Measurements from ENCODE around the gene METTL9.
"Not testable (repeated sequence)": the region's sequence is repeated elsewhere in the genome, so short reads cannot be mapped to it uniquely, and the experiment has no call there.

METTL9 gene

DNA sequence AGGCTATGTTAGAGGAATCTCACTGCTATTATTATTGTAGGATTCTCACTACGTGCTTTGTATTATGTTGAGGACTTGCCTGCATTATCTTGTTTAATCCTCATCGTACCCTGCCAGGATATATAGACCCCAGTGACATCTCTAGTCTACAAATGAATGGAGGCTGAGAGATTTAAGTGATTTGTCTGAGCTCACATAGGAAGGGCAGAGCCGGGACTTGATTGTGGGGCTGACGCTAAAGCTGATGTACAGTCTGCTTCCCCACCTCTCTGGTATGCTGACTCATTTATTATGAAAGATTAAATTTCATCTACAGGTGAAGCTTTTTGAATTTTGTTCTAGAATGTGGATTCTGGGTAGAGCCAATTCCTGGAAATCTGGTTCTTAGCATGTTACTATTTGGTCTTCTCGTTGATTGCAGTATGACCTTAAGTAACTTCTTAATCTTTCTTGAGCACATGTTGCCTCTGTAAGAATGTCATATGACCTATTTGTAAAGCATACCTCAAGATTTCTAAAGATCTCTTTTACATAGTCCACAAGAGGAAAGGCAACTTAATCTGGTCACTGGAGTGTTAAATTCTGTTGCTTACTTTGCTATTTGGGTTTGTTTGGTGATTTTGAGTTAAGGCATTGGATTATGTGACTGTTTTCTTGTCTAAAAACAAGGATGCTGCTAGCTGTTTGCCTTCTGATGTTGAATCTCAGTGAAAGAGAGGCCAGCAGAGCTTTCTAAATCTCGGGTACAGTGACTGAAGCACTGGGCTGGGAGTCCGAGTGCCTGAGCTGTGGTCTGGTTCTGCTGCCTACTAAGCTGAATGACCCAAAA is 12.4 kb downstream of the METTL9 start:
- no peak overlapping the region for H3K4me3 Mint-ChIP-seq
- no peak for ATAC-seq
- no peaks in the 10 kb centered on the region for H3K9me3 Mint-ChIP-seq
- no peak overlapping the region for H3K27ac Mint-ChIP-seq
- peaks cover 54% of the 10 kb centered on the region for H3K4me1 Mint-ChIP-seq
- H3K27me3 Mint-ChIP-seq, result no peaks in the 10 kb centered on the region
- H3K36me3 Mint-ChIP-seq, result peaks cover 10% of the 10 kb centered on the region

DNA sequence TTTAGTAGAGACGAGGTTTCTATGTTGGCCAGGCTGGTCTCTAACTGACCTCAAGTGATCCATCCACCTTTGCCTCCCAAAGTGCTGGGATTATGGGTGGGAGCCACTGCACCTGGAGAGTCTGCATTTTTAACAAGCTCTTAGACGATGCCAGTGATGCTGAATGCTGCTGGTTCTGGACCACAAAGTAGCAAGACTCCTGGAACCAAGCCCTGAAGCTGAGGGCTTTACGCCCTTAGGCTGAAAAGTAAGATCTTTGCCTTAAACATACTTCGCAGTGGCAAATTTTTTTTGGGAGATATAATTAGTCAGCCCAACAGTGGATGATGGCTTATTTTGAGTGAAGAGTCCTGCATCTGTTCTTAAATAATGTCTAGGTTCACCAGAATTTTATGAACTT is 14.0 kb downstream of the METTL9 start:
- Mint-ChIP-seq H3K27ac (no peak overlapping the region), H3K9me3 (no peaks in the 10 kb centered on the region), H3K4me3 (no peak overlapping the region), H3K36me3 (peaks cover 21% of the 10 kb centered on the region), H3K4me1 (peaks cover 56% of the 10 kb centered on the region), H3K27me3 (no peaks in the 10 kb centered on the region)
- ATAC-seq, result no peak

DNA sequence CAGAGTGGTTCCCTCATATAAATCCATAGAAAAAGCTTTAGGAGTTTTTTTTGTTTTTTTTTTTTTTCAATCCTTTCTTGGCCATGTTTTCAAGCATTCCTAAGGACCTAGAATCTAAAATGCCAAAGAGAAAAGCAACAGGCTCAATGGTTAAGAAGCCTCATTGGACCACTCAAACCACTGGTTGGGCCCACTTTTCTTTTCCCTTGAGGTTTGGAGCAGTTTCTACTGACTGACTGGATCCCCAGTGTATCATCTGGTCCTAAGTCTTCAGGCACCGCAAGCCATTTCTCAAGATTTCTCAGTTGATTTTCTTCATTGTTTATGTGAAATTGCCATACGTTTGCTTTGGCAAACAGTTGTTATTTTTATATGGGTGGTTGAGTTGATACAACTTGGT is 14.4 kb downstream of the METTL9 start:
- no peak for ATAC-seq
- peaks cover 52% of the 10 kb centered on the region for H3K4me1 Mint-ChIP-seq
- no peaks in the 10 kb centered on the region for H3K9me3 Mint-ChIP-seq
- H3K27me3 Mint-ChIP-seq, result no peaks in the 10 kb centered on the region
- H3K4me3 Mint-ChIP-seq, result no peak overlapping the region
- H3K36me3 Mint-ChIP-seq, result peaks cover 25% of the 10 kb centered on the region
- no peak overlapping the region for H3K27ac Mint-ChIP-seq

DNA sequence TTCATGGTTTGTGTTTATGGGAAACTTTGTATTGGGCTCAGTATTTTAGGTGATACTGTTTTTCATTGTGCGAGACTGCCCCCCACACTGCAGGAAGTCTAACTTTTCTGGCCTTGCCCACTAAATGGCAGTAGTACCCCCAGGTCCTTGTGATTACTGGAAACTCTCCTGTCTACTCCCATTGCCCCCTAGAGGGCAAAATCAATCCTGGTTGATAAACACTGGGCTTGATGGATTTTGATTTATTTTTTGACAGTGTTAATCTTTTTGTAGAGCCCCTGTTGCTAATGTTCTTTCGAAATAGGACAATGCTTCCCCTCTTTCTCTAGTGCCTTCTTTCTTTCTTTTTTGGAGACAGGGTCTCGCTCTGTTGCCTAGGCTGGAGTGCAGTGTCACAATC is 15.5 kb downstream of the METTL9 start:
- H3K27me3 Mint-ChIP-seq, result no peaks in the 10 kb centered on the region
- no peaks in the 10 kb centered on the region for H3K9me3 Mint-ChIP-seq
- no peak for ATAC-seq
- H3K4me1 Mint-ChIP-seq, result peaks cover 41% of the 10 kb centered on the region
- no peak overlapping the region for H3K27ac Mint-ChIP-seq
- H3K36me3 Mint-ChIP-seq, result peaks cover 31% of the 10 kb centered on the region
- no peak overlapping the region for H3K4me3 Mint-ChIP-seq

DNA sequence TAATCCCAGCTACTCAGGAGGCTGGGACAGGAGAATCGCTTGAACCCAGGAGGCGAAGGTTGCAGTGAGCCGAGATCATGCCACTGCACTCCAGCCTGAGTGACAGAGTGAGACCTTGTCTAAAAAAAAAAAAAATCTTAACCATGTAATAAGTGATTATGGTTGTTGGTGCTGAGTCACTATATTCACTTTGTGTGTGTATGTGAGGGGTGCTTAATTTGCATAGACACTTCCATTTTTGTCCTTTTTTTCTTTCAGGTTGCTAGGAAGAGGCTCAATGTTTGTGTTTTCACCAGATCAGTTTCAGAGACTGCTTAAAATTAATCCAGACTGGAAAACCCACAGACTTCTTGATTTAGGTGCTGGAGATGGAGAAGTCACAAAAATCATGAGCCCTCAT is 18.2 kb downstream of the METTL9 start:
- Mint-ChIP-seq H3K36me3 (peaks cover 34% of the 10 kb centered on the region), H3K4me1 (peaks cover 22% of the 10 kb centered on the region), H3K27ac (no peak overlapping the region), H3K27me3 (no peaks in the 10 kb centered on the region), H3K4me3 (no peak overlapping the region), H3K9me3 (no peaks in the 10 kb centered on the region)
- ATAC-seq, result no peak

DNA sequence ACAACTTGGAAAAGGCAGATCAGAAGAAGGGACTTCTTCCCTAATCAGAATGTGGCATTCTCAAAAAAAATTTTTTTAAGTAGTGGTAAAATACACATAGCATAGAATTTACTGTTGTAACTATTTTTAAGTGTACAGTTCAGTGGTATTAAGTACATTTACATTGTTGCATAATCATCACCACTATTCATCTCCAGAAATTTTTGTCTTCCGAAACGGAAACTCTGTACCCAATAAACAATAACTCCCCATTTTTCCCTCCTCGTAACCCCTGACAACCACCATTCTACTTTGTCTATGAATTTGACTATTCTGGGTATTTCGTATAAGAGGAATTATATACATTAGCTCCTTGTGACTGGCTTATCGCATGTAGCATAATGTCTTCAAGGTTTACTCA is 18.9 kb downstream of the METTL9 start:
- Mint-ChIP-seq H3K27me3 (no peaks in the 10 kb centered on the region), H3K36me3 (peaks cover 35% of the 10 kb centered on the region), H3K4me3 (no peak overlapping the region), H3K9me3 (no peaks in the 10 kb centered on the region), H3K4me1 (peaks cover 21% of the 10 kb centered on the region), H3K27ac (no peak overlapping the region)
- no peak for ATAC-seq

DNA sequence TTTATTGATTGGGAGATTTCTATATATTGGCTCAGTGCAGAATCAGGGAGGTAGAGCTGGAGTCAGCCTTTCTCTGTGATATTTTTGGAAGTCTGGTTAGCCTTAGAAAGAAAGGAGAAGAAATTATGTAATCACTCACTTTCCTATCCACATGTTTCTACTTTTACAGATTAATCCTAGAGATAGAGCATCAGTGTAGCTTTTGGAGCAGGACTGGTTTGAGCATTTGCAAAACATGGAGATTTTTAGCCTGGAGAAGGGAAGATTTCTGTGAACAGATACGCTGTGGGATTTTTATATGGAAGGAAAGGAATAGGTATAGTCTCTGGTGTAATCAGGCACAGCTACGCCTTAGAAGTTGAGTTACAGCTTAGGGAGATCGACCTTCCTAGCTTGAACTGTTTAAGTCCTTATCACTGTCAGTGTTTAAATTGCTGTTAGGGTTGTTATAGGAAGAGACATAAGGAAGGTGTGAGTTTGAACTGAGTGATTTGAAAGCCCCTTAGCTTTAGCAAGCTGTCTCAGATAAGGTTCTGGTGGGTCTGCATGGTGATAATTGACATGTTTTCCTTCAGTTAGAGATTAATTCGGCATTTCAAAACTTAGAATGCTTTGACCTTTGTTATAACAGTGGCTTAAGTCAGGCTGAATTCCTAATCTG is 20.5 kb downstream of the METTL9 start:
- Mint-ChIP-seq H3K27ac (no peak overlapping the region), H3K9me3 (no peaks in the 10 kb centered on the region), H3K36me3 (peaks cover 44% of the 10 kb centered on the region), H3K4me1 (peaks cover 20% of the 10 kb centered on the region), H3K4me3 (no peak overlapping the region), H3K27me3 (no peaks in the 10 kb centered on the region)
- ATAC-seq, result no peak

DNA sequence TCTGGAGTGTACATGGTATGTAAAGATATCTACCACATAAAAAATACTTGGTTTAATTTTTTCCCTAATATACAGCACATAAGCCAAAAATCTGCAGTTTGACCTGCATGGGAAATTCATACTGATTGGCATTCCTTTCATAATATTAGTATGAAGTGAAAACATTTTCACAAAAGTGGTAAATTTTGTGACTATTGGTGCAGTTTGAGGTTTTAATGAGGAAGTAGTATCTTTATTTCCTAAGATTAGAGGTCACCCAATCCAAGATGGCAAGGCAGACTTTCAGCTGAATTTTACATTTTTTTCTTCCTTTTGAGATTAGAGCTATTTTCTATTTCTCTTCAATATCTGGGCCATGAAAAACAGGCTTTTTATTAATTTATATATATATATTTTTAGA is 21.2 kb downstream of the METTL9 start:
- Mint-ChIP-seq H3K36me3 (peaks cover 50% of the 10 kb centered on the region), H3K4me3 (no peak overlapping the region), H3K4me1 (peaks cover 14% of the 10 kb centered on the region), H3K9me3 (no peaks in the 10 kb centered on the region), H3K27me3 (no peaks in the 10 kb centered on the region), H3K27ac (no peak overlapping the region)
- ATAC-seq, result no peak

DNA sequence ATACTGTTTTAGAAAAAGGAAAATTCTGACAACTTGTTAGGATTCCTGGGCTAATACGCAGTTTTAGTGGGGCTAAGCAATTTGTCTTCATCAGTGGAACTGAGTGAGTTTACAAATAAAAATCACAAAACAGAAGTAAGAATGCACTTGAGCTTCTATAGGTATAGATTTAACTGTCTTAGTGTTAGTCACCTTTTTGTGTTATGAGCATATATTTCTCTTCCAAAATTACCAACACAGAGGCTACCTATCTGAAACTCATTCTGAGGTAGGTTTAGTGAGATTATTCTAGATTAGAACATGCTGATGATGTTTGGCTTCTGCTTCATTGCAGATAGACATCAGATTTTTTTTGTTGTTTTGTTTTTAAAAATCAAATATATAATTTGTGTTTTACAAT is 23.2 kb downstream of the METTL9 start:
- Mint-ChIP-seq H3K36me3 (peaks cover 58% of the 10 kb centered on the region), H3K9me3 (no peaks in the 10 kb centered on the region), H3K4me1 (peaks cover 9% of the 10 kb centered on the region), H3K27ac (no peak overlapping the region), H3K4me3 (no peak overlapping the region), H3K27me3 (no peaks in the 10 kb centered on the region)
- ATAC-seq, result no peak

DNA sequence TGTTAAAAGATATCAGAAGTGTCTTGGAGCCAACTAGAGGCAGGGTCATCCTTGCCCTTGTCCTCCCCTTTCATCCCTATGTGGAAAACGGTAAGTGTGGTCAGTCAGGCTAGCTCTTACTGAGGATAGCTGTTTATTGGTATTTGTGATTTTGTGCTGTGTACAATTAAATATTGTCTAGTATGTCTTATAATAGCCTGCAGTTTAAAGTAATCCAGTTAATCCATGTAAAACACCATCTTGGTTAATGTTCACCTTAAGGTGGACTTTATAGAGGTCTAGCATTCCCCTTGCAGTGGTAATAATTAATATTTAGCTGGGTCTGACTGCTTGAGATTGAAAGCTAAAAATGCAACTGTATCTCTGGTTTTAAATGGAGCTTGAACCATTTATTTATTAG is 25.6 kb downstream of the METTL9 start:
- Mint-ChIP-seq H3K4me1 (peaks cover 9% of the 10 kb centered on the region), H3K36me3 (peaks cover 59% of the 10 kb centered on the region)

DNA sequence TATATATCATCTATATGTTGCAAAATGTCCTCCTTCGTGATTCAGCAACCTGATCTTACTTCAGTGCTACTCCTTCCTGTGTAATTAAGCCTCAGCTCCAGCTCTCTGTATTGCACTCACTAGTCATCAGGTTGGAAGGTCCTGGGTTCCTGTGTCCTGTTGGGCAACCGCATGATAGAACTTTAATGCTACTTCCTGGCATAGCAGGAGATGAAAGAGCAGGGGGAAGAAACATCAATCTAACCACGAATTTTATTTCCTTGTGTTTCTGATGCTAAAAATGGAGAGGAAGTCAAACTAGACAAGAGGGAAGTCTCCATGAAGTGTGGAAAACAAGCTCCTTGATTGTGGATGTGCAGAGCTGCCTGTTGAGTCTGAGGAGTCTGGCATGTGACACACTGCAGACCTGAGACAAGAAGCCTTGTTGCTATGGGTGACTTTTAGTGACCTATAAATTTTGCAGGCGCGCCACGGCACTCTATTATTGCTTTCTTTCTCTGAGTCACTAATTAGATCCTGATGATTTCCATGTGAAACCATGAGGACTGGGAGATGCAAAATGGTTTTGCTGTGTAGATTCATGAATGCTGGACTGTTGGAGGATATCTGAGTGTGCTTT is 27.4 kb downstream of the METTL9 start:
- Mint-ChIP-seq H3K4me3 (no peak overlapping the region), H3K27me3 (no peaks in the 10 kb centered on the region), H3K27ac (no peak overlapping the region), H3K36me3 (peaks cover 59% of the 10 kb centered on the region), H3K4me1 (peaks cover 12% of the 10 kb centered on the region), H3K9me3 (no peaks in the 10 kb centered on the region)
- no peak for ATAC-seq

More for the DNA sequence above, 25.6 kb downstream of the METTL9 start:
- ATAC-seq, result no peak
- no peaks in the 10 kb centered on the region for H3K9me3 Mint-ChIP-seq
- H3K27ac Mint-ChIP-seq, result no peak overlapping the region
- H3K27me3 Mint-ChIP-seq, result no peaks in the 10 kb centered on the region
- H3K4me3 Mint-ChIP-seq, result no peak overlapping the region

DNA sequence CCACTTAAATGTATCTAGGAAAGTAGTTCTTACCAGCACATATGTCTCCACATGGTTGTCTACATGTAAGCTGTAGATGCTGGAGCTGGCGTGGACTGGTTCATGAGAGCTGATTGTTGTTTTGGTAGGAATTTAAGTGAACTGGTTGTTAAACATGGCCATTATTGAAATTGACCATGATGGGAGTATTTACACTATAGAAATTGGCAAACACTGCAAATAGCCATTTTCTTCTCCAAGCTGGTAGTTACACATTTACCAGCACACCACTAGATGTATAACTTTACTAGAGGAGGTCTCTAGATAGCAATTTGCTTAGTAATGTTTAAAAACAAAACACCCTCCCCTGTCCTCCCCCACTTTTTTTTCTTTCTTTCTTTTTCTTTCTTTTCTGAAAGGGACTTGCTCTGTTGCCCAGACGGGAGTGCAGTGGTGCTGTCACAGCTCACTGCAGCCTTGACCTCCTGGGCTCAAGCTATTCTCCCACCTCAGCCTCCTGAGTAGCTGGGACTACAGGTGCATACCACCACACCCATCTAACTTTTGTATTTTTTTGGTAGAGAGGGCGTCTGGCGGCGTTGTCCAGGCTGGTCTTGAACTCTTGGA is 28.8 kb downstream of the METTL9 start:
- no peaks in the 10 kb centered on the region for H3K27me3 Mint-ChIP-seq
- no peak overlapping the region for H3K4me3 Mint-ChIP-seq
- peaks cover 16% of the 10 kb centered on the region for H3K4me1 Mint-ChIP-seq
- H3K9me3 Mint-ChIP-seq, result no peaks in the 10 kb centered on the region
- no peak for ATAC-seq
- H3K27ac Mint-ChIP-seq, result no peak overlapping the region
- H3K36me3 Mint-ChIP-seq, result peaks cover 62% of the 10 kb centered on the region

DNA sequence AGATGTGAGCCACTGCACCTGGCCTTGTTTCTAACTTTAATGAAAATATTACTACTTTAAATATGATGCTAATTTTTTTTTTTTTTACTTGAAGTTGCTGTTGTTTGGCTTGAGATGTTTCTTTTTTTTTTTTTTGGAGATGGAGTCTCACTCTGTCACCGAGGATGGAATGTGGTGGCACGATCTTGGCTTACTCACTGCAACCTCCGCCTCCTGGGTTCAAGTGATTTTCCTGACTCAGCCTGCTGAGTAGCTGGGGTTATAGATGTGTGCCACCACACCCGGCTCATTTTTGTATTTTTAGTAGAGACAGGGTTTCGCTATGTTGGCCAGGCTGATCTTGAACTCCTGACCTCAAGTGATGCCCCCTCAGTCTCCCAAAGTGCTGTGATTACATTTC is 29.4 kb downstream of the METTL9 start:
- Mint-ChIP-seq H3K27me3 (no peaks in the 10 kb centered on the region), H3K27ac (no peak overlapping the region), H3K36me3 (peaks cover 57% of the 10 kb centered on the region), H3K9me3 (no peaks in the 10 kb centered on the region), H3K4me1 (peaks cover 16% of the 10 kb centered on the region), H3K4me3 (no peak overlapping the region)
- no peak for ATAC-seq

DNA sequence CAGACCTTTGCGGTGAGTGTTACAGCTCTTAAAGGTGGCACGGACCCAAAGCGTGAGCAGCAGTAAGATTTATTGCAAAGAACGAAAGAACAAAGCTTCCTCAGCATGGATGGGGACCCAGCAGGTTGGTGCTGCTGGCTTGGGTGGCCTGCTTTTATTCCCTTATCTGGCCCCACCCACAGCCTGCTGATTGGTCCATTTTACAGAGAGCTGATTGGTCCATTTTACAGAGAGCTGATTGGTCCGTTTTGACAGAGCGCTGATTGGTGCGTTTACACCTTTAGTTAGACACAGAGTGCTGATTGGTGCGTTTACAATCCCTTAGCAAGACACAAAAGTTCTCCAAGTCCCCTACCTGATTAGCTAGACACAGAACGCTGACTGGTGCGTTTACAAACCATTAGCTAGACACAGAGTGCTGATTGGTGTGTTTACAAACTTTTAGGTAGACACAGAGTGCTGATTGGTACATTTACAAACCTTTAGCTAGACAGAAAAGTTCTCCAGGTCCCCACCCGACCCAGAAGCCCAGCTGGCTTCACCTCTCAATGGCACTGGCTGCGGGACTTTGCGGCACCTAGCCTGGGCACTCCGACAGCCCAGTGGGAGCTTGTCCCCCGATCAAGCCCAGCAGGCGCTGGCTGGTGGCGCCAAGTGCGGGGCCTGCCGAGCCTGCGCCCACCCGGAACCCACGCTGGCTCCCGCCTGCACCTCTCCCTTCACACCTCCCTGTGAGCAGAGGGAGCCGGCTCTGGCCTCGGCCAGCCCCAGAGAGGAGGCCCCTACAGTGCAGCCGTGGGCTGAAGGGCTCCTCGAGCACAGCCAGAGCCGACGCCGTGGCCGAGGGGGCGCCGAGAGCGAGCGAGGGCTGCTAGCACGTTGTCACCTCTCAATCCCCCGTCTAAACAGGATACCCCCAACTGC is 30.5 kb downstream of the METTL9 start:
- H3K36me3 Mint-ChIP-seq, result peaks cover 46% of the 10 kb centered on the region
- H3K4me3 Mint-ChIP-seq, result not testable (repeated sequence)

DNA sequence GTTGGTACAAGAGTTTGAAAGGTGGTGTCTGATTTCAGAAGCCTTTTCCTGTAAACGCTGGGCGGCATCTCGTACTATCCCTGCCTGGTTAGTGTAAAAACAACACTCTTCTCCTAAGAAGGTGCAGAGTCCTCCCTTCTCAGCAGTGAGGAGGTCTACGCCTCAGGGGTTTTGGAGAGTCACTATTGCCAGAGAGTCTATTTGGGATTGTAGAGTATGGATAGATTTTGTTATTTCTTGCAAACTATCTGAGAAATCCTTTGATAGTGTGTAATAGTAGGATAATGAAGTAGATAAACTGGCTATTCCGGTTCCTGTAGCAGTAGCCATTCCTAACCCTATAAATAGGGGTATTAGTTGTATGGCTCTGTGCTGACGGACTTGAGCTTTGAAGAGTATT is 31.5 kb downstream of the METTL9 start:
- H3K9me3 Mint-ChIP-seq, H3K27me3 Mint-ChIP-seq, ATAC-seq, H3K4me3 Mint-ChIP-seq, H3K27ac Mint-ChIP-seq: not testable (repeated sequence)
- H3K36me3 Mint-ChIP-seq, result peaks cover 49% of the 10 kb centered on the region
- peaks cover 16% of the 10 kb centered on the region for H3K4me1 Mint-ChIP-seq

More for the DNA sequence above, 30.5 kb downstream of the METTL9 start:
- peaks cover 16% of the 10 kb centered on the region for H3K4me1 Mint-ChIP-seq
- H3K27me3 Mint-ChIP-seq, ATAC-seq, H3K27ac Mint-ChIP-seq, H3K9me3 Mint-ChIP-seq: not testable (repeated sequence)
